GM19240 (cell line): Measurements from ENCODE around the gene GRIK4.

Experiments used
- DNase-seq: peaks from one replicate; pipeline ENCODE4 v3.0.0; 2011; ENCODE audit warnings: low spot score; ENCODE audit not compliant: insufficient read length

Gene GRIK4

GRCh38 chr11:120547811-120548681, 36.5 kb downstream of the GRIK4 start:
- DNase-seq: no peak

- DNase-seq: no peak
Observed at GRCh38 chr11:120548682-120549209, 37.2 kb downstream of the GRIK4 start.

GRCh38 chr11:120549346-120549745, 37.8 kb downstream of the GRIK4 start:
- no peak for DNase-seq

GRCh38 chr11:120550007-120550406, 38.5 kb downstream of the GRIK4 start:
- no peak for DNase-seq

GRCh38 chr11:120551191-120551590, 39.6 kb downstream of the GRIK4 start:
- DNase-seq: no peak

- peak; percentile 25 for DNase-seq
Observed at GRCh38 chr11:120554766-120555432, 43.4 kb downstream of the GRIK4 start.

GRCh38 chr11:120555433-120555773, 43.9 kb downstream of the GRIK4 start:
- DNase-seq: no peak

- DNase-seq: no peak
Observed at GRCh38 chr11:120556797-120557196, 45.2 kb downstream of the GRIK4 start.

GRCh38 chr11:120558744-120559431, 47.3 kb downstream of the GRIK4 start:
- DNase-seq: no peak

GRCh38 chr11:120561286-120561685, 49.7 kb downstream of the GRIK4 start:
- no peak for DNase-seq

GRCh38 chr11:120562806-120563425, 51.4 kb downstream of the GRIK4 start:
- DNase-seq: no peak

GRCh38 chr11:120563703-120564572, 52.4 kb downstream of the GRIK4 start:
- DNase-seq: no peak

- peak; percentile 65 for DNase-seq
Observed at GRCh38 chr11:120564573-120565311, 53.2 kb downstream of the GRIK4 start.

- no peak for DNase-seq
Observed at GRCh38 chr11:120565466-120566155, 54.1 kb downstream of the GRIK4 start.

- no peak for DNase-seq
Observed at GRCh38 chr11:120566176-120566575, 54.6 kb downstream of the GRIK4 start.

GRCh38 chr11:120568572-120569307, 57.2 kb downstream of the GRIK4 start:
- no peak for DNase-seq

GRCh38 chr11:120569861-120570260, 58.3 kb downstream of the GRIK4 start:
- DNase-seq: no peak

GRCh38 chr11:120571476-120571875, 59.9 kb downstream of the GRIK4 start:
- no peak for DNase-seq
